ENCODE measurements around the gene SLC35E2B.

The SLC35E2B gene

GRCh38 chr1:1614954-1615255 lies 77.7 kb downstream of the SLC35E2B start:
- no peak for DNase-seq

GRCh38 chr1:1614204-1614953 lies 78.2 kb downstream of the SLC35E2B start:
- peak in 4 of 56 donors; percentile 16 to 43 (median 31) for DNase-seq

GRCh38 chr1:1613509-1614082 lies 79.0 kb downstream of the SLC35E2B start:
- no peak for DNase-seq

- no peak for DNase-seq
Observed at GRCh38 chr1:1612104-1612400, 80.5 kb downstream of the SLC35E2B start.

GRCh38 chr1:1610796-1611195 lies 81.8 kb downstream of the SLC35E2B start:
- no peak for DNase-seq

- no peak for DNase-seq
Observed at GRCh38 chr1:1609822-1610485, 82.6 kb downstream of the SLC35E2B start.
